NCI-H2029 treated with DMSO at 0.1 percent for 48 hours (cell line): ENCODE measurements around the gene CCDC172.

Source experiments
- DNase-seq: peaks from one replicate; lab custom pipeline; 2025; lab: John Stamatoyannopoulos, UW

Gene CCDC172, protein sequence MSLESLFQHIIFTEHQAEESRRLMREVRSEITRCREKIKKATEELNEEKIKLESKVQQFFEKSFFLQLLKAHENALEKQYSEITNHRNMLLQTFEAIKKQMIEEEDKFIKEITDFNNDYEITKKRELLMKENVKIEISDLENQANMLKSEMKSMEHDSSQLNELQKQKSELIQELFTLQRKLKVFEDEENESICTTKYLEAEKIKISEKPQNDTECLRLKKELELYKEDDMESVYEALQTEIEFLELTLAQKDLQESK

DNA sequence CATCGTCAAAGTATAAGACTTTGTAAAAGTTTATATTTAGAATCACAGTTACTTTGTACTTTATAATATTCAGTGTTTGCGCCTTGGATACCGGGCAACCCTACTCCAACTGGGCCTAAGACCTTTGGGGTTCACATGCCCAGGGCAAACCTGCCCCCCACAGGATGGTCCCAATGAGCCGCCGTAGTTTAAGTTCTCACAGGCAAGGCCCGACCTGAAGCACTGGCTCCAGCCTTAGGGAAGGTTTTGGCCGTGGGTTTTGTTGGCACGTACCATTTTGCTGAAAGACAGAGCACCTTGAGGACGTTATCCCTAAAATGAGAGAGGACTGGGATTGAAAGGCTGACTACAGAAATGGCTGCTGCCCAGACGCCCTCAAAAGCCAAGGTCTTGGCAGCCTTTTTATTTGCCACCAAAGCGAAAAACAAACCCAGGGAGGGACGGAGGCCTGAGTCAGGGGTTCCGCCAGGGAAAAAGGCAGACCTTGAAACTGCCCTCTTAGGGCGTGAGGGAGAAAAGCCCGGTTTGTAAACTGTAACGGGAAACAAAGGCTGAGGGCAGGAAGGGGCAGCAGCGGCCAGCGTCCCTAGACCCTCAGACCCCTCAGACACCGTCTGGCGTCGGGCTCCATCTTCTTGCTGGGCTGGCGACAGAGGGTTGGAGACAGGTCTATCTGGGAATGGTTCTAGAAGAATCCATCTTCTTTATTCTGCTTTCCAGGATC lies at the start of gene CCDC172:
CCDC172 (plus strand) TSS at position 222 of the 724 bp plus-strand sequence. CDS start 564 bp downstream, outside the sequence.
- no peak for DNase-seq

- no peak for DNase-seq
Measured at GRCh38 chr10:116276981-116277380, 47.3 kb upstream of the CCDC172 start.

GRCh38 chr10:116278846-116279245 lies 45.4 kb upstream of the CCDC172 start:
- DNase-seq, result no peak

GRCh38 chr10:116281775-116282174 lies 42.5 kb upstream of the CCDC172 start:
- DNase-seq, result no peak

DNA sequence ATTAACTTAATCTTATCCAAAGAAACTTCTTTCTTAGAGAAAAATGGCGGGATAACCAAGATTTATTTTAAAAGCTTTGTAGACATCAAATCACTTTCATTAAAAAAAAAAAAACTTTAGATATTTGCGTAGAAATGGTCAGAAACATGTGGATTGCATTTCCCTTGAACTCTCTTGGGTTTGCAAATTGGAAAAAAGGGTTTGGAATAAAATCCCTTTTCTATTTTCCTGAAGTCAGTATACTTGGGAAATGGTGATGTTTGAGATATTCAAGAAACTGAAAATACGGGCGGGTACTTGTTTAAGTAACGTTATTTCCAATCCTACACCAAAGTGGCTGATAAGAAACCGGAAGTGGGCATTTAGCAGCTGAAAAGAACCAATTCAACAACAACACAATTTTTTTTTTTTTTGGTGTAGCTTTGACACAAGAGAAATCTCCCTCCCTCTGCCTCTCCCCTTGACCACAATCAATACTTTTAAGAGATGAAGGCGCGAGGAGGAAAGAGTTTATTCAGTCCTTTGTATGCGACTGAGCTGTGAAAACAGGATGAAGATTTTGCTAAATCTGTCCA lies 37.5 kb upstream of the CCDC172 start:
- no peak for DNase-seq

DNA sequence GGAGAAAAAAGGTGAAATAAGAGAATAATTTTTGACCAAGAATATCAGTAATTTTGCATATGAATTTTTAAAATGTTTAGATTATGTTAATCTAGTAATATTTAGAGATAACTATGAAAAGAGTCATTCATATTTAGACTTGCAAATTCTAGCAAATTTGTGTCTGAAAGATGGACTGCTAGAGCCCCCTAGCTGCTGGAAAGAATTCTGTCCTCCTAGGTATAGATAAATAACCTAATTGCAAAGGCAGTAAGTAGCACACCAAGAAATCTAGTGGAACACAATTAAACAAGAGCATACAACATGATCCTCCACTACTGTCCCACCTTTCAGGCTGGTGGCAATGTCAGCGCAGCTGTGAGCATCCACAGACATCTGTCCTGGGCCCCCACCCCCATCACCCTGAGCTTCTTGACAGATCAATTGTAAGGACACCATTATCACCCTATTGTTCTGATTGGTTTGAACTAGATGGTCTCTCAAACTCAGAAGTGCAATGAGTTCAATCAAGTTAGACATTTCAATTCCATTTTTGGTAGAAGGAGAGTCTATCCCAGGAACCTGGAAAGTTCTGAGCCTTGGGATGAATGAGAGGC lies 36.2 kb upstream of the CCDC172 start:
- no peak for DNase-seq

- DNase-seq, result no peak
Measured at GRCh38 chr10:116289652-116290051, 34.6 kb upstream of the CCDC172 start.

DNA sequence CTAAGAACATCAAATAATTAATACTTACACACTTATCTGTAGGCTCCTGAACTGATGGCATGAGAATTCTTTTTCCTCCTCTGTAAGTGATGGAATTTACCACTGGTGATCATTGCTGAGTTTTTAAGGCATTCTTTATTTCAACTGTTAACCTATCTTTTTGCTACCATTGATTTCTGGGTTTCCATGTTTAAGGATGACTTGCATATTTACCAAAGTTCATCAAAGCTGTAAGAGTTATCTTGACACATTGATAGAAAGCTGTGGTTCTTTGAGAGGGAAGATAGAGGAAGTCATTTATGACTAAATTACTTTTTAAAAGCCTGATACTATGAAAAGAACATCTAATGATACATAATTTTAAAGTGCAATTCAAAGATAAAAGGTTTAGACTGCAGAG lies 31.8 kb upstream of the CCDC172 start:
- DNase-seq, result no peak

DNA sequence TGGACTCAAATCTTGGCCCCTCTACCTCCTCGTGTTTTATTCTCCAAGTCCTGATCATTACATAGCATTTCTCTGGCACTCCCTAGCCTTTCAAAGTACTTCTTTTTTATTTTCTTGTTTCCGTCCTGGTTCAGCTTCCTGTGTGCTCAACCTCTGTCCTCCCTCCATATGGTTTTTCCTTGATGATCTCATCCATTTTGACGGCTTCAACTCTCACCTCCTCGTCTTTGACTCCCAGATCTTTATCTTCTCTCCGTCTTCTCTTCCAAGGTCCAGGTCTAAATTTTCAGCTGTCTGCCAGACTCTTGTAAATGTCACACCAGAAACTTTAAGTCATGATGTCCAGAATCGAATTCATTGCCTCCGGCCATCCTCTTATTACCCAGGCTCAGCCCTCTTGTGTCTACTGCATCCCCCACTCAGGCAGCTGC lies 27.9 kb upstream of the CCDC172 start:
- no peak for DNase-seq

DNA sequence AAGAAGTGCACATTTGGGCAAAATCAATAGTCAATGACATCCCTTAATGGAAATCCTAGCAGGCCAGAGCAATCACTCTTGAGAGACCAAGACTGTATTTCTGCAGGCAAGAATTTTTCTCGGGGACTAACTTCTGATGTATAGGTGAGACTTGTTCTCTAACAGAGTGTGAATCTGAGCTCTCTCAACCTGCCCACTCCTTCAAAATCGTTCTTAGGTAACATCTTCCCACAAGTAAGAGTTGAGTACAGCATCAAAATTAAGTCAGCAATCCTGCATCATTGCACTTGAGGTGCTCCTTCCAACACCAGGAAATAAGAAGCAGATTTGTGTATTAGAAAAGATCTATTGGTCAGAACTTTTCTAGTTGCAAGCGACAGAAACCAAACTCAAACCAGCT lies 25.7 kb upstream of the CCDC172 start:
- no peak for DNase-seq

- DNase-seq, result no peak
Measured at GRCh38 chr10:116300542-116300941, 23.7 kb upstream of the CCDC172 start.

GRCh38 chr10:116304923-116305322 lies 19.3 kb upstream of the CCDC172 start:
- no peak for DNase-seq

- DNase-seq, result no peak
Measured at GRCh38 chr10:116306847-116307246, 17.4 kb upstream of the CCDC172 start.

DNA sequence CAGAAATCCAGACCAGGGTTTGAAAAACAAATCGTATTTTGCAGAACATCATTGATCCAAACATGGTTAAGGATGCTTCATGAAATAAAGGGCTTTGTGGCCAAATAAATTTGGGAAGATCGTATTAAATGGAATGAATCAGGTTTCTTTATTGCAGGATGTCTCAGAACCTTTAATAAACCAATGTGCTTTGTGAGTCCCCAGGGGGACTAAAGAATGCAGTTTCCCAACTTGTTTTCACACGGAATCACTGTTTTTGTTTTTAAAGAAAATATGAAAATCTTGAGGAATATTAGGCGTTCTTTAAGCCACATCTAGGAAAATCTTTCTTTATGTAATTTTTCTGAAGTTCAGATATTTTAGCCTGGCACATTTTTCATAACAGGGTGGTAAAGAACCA lies 16.8 kb upstream of the CCDC172 start:
- DNase-seq, result no peak

DNA sequence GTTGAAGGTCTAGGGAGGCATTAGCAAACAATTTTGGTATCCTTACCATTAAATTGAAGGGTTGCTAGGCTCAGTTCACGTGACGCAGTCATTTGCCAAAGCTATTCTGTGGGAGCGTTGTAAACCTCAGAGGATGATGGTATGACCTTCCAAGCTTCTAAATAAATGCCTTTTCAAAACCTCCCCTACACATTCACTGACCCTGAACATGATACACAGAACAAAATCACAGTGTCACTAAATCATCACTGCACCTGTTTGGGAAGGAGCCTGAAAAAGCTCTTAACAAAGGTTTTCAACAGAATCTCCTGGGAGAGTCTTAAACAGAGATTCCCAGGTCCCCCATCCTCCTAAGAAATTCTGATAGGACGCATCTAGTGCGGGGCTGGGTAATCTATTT lies 13.2 kb upstream of the CCDC172 start:
- DNase-seq, result no peak

DNA sequence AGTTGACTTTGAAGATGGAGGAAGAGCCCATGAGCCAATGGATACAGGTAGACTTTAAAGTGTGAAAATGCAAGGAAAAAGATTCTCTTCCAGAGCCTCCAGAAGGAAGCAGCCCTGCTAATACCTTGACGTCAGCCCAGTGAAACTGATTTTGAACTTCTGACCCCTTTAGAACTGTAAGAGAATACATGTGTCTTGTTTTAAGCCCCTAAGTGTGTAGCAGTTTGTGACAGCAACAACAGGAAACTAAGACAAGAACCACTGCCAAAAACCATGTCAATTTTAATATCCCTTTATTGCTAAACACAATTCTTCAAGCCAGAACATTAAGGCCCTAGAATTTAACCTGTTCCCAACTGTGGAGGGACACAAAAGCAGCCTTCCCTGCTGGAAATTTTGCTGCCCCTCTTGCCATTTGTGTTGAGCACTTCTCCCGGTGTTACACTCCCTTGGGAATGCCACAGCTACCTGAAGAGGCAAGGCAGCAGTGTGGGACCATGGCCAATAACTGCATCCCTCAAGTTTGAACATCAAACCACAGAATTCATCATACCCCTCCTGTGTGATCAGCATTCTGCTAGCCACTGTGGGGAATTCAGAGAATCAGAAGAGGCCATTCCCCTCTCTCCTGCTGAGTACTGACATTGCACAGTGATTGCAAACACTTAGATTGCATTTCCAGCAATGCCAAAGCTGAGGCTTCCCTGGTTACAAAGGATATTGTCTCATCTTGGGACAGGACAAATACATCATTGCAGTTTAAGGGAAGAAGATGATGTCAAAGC lies 12.3 kb upstream of the CCDC172 start:
- no peak for DNase-seq

GRCh38 chr10:116312548-116312947 lies 11.7 kb upstream of the CCDC172 start:
- DNase-seq, result no peak

DNA sequence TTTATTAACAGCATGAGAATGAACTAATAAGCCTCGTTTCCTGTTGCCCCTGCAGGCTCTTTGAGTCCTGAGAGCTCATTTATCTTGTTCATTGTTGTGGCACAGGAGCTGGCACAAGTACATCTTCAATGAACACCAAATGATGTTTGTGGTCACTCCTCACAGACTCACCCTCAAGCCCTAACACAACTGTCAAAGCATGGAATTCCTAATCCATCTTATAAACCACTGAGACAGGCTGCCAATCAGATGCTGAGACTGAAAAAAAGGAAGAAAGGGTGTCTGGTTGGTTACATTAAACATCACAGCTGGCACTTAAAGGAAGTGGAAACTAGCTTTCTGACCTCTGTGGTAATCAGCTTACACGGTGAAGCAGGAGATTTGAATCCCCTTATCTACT lies 7.7 kb upstream of the CCDC172 start:
- DNase-seq, result no peak

GRCh38 chr10:116324951-116325635 lies 845 bp downstream of the CCDC172 start:
- no peak for DNase-seq

DNA sequence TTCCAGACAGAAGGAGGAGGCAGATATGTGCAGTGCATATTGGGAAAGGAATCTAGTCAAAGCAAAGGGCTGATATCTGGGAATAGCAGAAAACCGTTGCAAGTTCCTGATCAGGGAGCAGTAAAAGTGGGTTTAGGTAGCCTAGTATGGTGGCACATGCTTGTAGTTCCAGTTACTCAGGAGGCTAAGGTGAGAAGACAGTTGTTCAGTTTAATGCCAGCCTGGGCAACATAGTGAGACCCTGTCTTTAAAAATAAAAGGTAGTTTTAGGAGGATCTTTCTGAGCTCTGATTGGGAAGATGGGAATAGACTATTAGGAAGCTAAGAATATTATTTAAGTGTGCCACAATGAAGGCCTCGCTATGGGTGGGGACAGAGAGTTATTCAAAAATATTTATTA lies 1.7 kb downstream of the CCDC172 start:
- no peak for DNase-seq

DNA sequence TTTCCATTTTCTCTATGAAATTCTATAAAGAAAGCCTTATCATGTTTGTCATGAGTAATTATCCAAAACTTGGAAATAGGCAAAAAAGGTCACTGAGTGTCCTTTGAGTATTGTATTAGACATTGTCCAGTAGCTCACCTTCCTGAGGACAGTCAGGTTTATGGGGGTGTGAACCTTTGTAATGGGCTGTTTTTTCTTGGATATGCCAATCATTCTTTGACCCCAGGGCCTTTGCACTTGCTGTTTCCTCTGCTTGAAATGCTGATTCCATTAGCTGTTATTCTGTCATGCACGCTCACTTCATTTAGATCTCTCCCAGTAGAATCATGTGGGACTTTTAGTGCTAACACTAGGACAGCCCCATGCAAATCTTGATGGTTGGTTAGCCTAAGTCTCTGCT lies 4.9 kb downstream of the CCDC172 start:
- no peak for DNase-seq

DNA sequence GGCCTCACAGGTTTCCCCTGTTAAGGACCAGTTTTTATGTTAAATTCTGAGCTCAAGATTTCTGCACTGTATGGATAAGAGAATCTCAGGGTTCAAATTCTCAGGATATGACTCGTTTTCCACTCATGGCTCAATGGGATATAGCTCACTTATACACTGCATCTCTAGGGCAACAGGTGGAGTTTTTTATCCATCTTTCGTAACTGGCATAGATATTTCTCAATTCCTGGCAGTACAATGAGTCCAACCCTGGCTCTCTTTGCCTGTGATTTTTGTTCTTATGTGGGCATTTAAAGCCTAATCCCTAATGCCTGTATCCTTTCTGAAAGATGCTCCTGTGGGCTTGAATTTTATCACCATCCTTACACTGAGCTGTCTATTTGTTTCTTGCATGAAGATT lies 7.6 kb downstream of the CCDC172 start:
- no peak for DNase-seq
